ENCODE results near the gene NTHL1.

GRCh38 chr16:2089706-2090480 lies 42.3 kb upstream of the NTHL1 start:
- TF ChIP-seq, protein P1, sequence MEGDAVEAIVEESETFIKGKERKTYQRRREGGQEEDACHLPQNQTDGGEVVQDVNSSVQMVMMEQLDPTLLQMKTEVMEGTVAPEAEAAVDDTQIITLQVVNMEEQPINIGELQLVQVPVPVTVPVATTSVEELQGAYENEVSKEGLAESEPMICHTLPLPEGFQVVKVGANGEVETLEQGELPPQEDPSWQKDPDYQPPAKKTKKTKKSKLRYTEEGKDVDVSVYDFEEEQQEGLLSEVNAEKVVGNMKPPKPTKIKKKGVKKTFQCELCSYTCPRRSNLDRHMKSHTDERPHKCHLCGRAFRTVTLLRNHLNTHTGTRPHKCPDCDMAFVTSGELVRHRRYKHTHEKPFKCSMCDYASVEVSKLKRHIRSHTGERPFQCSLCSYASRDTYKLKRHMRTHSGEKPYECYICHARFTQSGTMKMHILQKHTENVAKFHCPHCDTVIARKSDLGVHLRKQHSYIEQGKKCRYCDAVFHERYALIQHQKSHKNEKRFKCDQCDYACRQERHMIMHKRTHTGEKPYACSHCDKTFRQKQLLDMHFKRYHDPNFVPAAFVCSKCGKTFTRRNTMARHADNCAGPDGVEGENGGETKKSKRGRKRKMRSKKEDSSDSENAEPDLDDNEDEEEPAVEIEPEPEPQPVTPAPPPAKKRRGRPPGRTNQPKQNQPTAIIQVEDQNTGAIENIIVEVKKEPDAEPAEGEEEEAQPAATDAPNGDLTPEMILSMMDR (conservative IDR thresholded peaks at IDR 0.05; ENCODE audit: low read depth, low read length) = no peak
- TF ChIP-seq POLR2A (IDR thresholded peaks at IDR 0.05; ENCODE audit: low read depth, low read length) = no peak
- no peak for TF ChIP-seq RFX5 (IDR thresholded peaks at IDR 0.05; ENCODE audit: low read depth, low read length)
